CD4-positive, alpha-beta T cell treated with Interleukin-6 for 4 hours (primary cell): ENCODE results near the gene VPS25.
"Not testable (repeated sequence)": the region's sequence is repeated elsewhere in the genome, so short reads cannot be mapped to it uniquely, and the experiment has no call there.

Source experiments
- DNase-seq: peaks from one replicate; pipeline ENCODE4 v3.0.0-alpha.2; 2020; ENCODE audit warnings: mixed read lengths

The VPS25 gene

GRCh38 chr17:42769964-42770363, 3.3 kb upstream of the VPS25 start:
- not testable (repeated sequence) for DNase-seq

GRCh38 chr17:42772945-42773289, 332 bp upstream of the VPS25 start:
- no peak for DNase-seq

GRCh38 chr17:42774066-42774745, 957 bp downstream of the VPS25 start:
- DNase-seq = no peak

GRCh38 chr17:42775534-42776098, 2.4 kb downstream of the VPS25 start:
- DNase-seq = no peak

- no peak for DNase-seq
Measured at GRCh38 chr17:42778570-42778969, 5.3 kb downstream of the VPS25 start.

- no peak for DNase-seq
Measured at GRCh38 chr17:42779304-42779935, 6.2 kb downstream of the VPS25 start.

GRCh38 chr17:42779936-42780850, 6.9 kb downstream of the VPS25 start, which contains the start of gene WNK4:
TSS of gene WNK4 (plus strand) at chr17:42780610. CDS start at chr17:42780699, 89 bp downstream.
- DNase-seq = no peak

- DNase-seq = no peak
Measured at GRCh38 chr17:42780851-42781638, 7.8 kb downstream of the VPS25 start.

- DNase-seq = no peak
Measured at GRCh38 chr17:42781639-42782165, 8.5 kb downstream of the VPS25 start.

- no peak for DNase-seq
Measured at GRCh38 chr17:42782166-42783061, 9.2 kb downstream of the VPS25 start.

- DNase-seq = no peak
Measured at GRCh38 chr17:42783062-42783790, 10.0 kb downstream of the VPS25 start.

- DNase-seq = no peak
Measured at GRCh38 chr17:42783791-42784138, 10.5 kb downstream of the VPS25 start.

- no peak for DNase-seq
Measured at GRCh38 chr17:42784409-42784808, 11.2 kb downstream of the VPS25 start.

- no peak for DNase-seq
Measured at GRCh38 chr17:42784811-42785592, 11.8 kb downstream of the VPS25 start.

GRCh38 chr17:42787266-42787665, 14.0 kb downstream of the VPS25 start:
- no peak for DNase-seq

- DNase-seq = no peak
Measured at GRCh38 chr17:42791948-42792347, 18.7 kb downstream of the VPS25 start.

- DNase-seq = no peak
Measured at GRCh38 chr17:42792545-42792944, 19.3 kb downstream of the VPS25 start.

GRCh38 chr17:42795061-42795460, 21.8 kb downstream of the VPS25 start:
- DNase-seq = no peak

- no peak for DNase-seq
Measured at GRCh38 chr17:42795465-42795864, 22.2 kb downstream of the VPS25 start.
